HG03025 (cell line): Measurements from ENCODE around the gene RSBN1L.
"Not testable (repeated sequence)": the region's sequence is repeated elsewhere in the genome, so short reads cannot be mapped to it uniquely, and the experiment has no call there.

Experiments used
- ATAC-seq: cut with Tn5 transposase; IDR thresholded peaks from one replicate; pipeline ENCODE4 v1.9.1; 2021; ENCODE audit warnings: mild to moderate bottlenecking, moderate library complexity; ENCODE audit not compliant: unreplicated experiment, low FRiP score

RSBN1L gene

GRCh38 chr7:77765481-77765880, 69.2 kb downstream of the RSBN1L start:
- no peak for ATAC-seq

DNA sequence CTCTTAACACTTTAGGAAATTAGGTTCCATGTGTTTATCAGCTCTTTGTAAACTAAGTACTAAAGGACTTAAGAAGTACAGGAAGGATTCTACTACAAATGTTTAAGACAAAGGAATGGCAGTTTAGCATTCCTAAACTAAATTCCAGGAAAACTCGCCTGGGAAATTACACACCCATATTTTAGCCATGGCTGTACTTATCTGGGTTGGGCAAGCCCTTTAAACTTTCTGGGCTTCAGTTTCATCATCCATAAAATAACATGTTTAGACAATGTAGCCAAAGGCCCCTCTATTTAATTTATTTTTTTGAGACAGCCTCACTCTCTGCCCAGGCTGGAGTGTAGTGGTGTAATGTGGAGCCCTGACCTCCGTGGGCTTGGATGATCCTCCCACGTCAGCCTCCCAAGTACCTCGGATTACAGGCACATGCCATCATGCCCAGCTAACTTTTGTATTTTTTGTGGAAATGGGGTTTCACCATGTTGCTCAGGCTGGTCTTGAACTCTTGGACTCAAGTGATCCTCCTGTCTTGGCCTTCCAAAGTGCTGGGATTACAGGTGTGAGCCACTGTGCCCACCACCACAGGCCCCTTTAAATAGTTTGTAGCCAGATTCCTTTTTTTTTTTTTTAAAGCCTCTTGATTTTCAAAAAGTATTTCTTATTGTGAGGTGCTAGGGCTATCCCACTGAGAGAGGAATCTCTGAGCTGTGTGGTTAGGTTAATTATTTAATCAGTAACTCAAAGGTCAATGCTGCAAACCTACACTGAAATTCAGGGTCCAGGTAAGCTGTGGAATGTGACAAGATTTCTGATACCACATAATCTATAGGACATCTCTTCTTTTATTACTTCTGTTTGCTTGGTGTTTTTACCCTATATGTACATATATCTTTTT, 69.9 kb downstream of the RSBN1L start:
- ATAC-seq, result no peak

GRCh38 chr7:77766801-77767605, 70.7 kb downstream of the RSBN1L start:
- ATAC-seq, result no peak

DNA sequence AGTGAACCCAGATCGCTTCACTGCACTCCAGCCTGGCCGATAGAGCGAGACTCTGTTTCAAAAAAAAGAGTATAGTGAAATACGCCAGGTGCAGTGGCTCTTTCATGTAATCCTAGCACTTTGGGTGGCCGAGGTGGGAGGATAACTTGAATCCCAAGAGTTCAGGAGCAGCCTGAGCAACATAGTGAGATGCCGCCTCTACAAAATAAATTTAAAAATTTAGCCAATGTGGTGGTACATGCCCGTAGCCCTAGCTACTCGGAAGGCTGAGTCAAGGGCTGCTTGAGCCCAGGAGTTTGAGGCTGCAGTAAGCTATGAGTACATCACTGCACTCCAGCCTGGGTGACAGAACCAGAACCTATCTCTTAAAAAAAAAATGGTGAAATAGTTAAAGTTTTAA, 74.1 kb downstream of the RSBN1L start:
- ATAC-seq, result no peak

- ATAC-seq, result no peak
Measured at GRCh38 chr7:77771901-77772300, 75.6 kb downstream of the RSBN1L start.

- no peak for ATAC-seq
Measured at GRCh38 chr7:77778535-77778934, 82.3 kb downstream of the RSBN1L start.

GRCh38 chr7:77782383-77782782, 86.1 kb downstream of the RSBN1L start:
- no peak for ATAC-seq

- no peak for ATAC-seq
Measured at GRCh38 chr7:77783111-77783510, 86.9 kb downstream of the RSBN1L start.

- no peak for ATAC-seq
Measured at GRCh38 chr7:77783545-77783944, 87.3 kb downstream of the RSBN1L start.

- not testable (repeated sequence) for ATAC-seq
Measured at GRCh38 chr7:77784426-77784825, 88.2 kb downstream of the RSBN1L start.

DNA sequence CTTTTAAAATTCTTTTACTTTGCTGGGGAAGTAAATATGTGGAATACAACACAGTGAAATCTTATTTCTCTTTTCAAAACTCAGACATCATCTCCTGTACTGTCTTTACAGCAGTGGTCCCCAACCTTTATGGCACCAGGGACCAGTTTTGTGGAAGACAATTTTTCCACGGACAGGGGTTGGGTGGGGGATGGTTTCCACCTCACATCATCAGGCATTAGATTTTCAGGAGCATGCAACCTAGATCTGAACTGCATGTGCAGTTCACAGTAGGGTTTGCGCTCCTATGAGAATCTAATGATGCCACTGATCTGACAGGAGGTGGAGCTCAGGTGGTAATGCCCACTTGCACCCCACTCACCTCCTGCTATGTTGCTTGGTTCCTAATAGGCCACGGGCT, 89.8 kb downstream of the RSBN1L start:
- no peak for ATAC-seq

GRCh38 chr7:77786741-77787140, 90.5 kb downstream of the RSBN1L start:
- ATAC-seq, result no peak

DNA sequence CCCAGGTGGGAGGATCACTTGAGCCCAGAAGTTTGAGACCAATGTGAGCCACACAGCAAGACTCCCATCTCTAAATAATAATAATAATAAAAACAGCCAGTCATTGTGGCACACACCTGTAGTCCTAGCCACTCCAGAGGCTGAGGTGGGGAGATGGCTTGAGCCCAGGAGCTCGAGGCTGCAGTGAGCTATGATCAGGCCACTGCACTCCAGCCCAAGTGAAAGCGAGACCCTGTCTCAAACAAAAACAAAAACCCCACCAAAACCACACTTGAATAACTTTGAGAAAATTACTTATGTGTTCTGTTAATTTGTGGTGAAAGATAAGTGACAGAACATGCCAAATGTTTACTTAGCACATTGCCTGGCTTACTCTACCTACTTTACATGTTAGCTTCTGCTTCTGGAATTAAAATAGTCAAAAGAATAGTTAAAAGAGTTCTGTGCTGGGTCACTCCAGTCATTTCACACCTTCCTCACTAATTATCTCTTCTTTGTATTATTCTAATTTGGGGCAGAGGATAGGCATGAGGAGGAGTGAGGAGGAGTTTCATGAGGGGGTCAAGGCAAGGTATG, 92.2 kb downstream of the RSBN1L start:
- ATAC-seq, result no peak

- ATAC-seq, result no peak
Measured at GRCh38 chr7:77791336-77791735, 95.1 kb downstream of the RSBN1L start.

DNA sequence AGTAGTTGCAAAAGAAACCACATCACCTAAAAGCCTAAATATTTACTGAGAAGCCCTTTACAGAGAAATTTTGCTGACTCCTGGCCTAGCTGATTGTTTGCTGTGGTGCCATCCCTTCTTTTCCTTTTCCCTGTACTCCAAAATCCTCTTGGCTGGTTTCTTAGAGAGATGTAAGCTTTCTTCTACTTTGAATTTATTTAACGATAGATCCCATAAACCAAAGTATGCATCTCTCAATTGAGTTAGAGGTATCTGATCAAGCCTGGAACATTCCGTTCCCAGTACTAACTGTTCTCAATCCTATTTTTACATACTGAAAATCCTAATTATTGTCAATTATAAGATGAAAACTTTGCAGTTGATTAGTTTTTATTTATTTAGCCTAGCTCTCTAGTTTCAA, 95.7 kb downstream of the RSBN1L start:
- no peak for ATAC-seq

- ATAC-seq, result no peak
Measured at GRCh38 chr7:77794000-77794399, 97.7 kb downstream of the RSBN1L start.

DNA sequence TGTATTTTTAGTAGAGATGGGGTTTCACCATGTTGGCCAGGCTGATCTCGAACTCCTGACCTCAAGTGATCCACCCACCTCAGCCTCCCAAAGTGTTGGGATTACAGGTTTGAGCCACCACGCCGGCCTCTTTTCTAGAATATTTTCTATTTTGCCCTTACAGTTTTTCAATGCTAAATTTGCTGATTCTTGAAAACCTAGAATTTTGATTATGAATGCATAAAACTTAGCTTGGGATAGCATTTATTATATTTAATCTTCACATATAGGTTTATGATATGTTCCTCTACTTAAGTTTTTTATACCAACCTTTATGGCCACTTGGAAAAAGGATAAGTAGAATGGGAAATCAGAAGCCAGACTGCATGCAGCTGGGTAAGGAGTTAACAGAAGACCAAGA, 99.8 kb downstream of the RSBN1L start:
- ATAC-seq, result no peak

- ATAC-seq, result no peak
Measured at GRCh38 chr7:77796960-77797359, 100.7 kb downstream of the RSBN1L start.

DNA sequence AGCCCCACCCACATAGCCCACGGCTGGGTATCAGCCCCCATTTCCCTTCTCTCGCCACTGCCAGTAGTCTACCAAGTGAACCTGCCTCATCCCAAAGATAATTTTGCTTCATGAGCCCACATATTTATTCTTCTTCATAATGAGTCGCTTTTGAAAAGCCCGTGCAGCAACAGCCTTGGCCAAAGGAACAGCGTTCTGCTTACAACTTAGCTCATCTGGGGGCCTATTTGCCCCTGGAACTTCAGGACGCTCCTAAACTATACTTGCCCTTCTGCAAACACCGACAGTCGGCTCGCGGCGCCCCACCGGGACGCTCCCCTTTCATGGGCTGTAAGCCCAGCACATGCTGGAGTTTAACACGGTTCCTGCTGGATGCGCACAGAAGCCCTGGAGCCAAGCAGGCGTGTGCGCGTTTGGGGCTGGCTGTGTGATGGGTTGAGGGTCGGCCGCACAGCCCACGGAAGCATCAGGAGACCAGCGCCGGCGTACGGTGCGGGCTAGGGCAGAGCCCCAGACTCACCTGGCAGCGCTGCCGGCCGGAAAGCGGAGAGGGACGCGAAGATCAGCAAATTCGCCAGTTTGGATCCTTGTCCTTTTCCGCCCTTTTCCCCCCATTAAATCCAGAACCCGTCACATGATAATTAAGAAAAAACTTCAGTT, 101.6 kb downstream of the RSBN1L start:
- peak; percentile 18 for ATAC-seq

GRCh38 chr7:77798394-77799077, 102.3 kb downstream of the RSBN1L start, which contains the start of the genes PHTF2 and TMEM60:
Gene PHTF2, plus strand, starts transcription at chr7:77798773.
Gene TMEM60, minus strand, starts transcription at chr7:77798434. Its CDS starts 4,061 bp downstream, at chr7:77794373.
- ATAC-seq, result peak; percentile 91
